OCI-M1 (cell line): ENCODE data around the gene BICDL1.

Experiments used
- DNase-seq: peaks from one replicate; lab custom pipeline; 2025; lab: John Stamatoyannopoulos, UW

The BICDL1 gene

DNA sequence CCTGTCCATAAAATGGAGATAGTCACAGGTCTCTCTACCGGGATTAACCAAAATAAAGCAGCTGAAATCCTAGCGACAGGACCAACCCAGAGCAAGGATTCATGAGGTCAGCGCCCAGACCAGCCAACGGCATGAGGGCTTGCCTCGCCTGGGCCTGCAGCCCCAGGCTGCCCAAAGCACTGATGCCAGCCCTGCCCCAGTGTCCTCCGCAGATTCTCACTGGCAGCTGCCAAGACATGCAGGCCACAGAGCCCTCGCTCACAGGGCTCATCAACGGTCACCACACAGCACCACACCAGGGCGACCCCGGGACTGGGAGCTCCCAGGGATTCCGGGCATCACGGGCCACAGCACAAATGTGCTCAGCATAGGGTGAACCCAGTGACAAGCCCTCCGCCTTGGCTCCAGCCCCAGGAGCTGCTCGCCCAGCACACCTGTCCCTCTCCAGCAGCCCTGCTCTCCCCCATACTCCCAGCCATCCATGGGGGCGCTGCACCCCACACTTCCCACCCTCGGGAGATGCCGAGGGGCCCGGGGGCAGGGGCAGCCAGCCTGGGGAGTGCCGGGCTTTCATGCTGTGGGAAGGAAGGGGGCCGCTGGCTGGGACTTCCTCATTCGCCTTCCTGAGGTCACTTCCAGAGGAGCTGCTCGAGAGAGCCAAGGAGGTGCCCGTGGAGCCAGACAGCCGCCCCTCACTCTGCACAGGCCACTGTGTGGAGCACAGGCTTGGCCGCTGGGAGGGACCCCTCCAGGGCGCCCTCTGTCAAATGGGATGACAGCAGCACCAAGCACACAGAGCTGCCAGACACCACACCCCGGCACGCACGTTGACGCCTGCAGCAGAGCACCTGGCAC lies 113.4 kb downstream of the BICDL1 start:
- DNase-seq, result no peak

DNA sequence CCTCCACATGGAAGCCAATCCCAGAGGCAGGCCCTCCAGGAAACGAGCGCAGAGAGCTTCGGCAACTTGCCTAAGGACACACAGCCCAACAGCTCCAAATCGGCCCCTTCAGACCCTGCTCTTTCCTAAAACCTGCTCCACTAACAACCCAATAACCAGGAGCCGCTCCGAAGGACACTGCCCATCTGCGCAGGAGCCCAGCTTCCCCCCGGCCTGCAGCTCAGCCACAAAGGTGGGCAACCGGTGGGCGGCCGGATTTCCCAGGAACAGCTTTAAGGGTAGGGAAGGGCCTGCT lies 114.0 kb downstream of the BICDL1 start:
- no peak for DNase-seq

DNA sequence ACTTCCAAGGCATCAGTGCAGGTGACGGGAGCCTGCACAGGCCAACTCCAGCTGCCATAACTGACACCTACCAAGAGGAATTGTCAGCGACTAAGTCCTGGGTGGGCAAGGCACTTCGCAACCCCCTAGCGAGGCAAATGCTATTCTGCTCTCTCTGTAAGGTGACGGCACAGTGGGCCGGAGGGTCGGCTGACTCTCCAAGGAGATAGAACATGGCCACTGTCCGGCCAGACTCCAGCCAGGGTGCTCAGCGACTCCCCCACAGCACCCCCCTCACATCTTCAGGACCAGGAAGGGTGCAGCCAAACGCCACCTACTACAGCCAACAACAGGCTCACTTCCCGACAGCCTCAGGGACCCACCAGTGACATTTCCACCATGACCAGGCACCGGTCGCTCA lies 114.3 kb downstream of the BICDL1 start:
- no peak for DNase-seq

GRCh38 chr12:120106151-120106550 lies 117.1 kb downstream of the BICDL1 start:
- DNase-seq, result no peak

DNA sequence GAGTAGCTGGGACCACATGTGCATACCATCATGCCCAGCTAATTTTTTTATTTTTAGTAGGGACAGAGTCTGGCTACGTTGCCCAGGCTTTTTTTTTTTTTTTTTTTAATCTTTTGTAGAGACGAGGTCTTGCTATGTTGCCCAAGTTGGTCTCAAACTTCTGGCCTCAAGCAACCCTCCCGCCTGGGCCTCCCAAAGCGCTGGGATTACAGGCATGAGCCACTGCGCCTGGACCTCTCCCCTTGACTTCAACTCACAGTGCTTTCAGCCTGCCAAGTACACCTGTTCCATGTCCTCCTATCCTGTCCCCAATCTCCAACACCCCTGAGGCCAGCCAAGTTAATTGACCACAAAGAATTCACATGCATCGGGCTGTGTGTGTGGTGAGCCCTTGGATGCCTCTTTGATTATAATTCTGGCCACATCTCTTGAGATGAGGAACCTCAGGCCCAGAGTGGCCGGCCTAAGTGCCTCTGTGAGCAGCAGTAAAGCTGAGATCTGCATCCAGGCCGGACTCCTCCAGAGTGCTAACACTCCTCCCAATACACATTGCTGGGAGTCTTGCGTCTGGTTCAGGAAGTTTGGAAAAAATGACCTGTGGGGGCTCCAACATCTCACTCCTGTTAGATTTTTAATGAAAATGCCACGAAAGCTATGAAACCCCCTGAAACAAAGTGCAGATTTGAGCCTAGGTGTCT lies 120.7 kb downstream of the BICDL1 start:
- no peak for DNase-seq

DNA sequence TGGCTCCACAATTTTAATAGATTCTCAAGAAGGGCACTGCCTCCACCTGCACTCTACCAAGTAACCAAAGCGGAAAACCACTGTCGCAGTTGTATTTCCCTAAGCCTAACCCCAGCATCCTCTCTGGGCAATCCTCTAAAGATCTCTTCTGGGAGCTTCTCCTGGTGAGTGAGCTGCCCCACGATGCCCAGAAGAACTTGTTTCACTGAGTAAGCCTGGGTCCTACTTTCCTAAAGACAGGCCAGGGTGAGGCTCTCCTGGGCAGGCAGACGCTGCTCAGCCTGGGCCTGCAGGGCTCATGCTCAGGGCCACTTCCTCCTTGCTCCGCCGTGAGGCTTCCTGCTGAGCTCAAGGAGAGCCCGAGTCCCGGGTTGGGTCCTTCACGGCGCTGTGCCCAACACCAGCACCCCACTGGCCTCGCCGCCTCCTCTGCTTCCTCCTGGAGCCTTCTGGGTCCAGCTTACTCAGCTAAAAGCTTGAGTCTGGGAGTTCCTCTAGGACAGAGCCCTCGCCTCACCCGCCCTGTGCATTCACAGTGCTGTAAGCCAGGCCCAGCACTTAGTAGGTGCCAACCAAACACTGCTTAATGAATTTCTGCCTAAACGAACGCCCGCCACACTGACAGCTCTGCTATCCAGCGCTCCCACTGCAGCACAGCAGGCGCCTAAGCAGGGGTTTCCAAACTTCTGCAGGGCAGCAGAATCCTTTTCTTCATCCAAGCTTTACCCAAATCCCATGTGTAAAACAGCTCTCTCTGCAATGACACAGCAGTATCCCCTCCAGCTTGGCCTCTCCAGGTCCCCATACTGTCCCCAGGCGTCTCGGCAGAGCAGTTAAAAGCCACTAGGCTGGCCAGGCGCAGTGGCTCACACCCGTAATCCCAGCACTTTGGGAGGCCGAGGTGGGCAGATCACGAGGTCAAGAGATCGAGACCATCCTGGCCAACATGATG lies 121.8 kb downstream of the BICDL1 start:
- DNase-seq, result no peak

GRCh38 chr12:120115066-120115465 lies 126.0 kb downstream of the BICDL1 start:
- no peak for DNase-seq

GRCh38 chr12:120115692-120116440 lies 126.8 kb downstream of the BICDL1 start:
- DNase-seq, result peak; percentile 73

- DNase-seq, result no peak
These were observed 127.4 kb downstream of the BICDL1 start, which contains the start of gene RAB35 for GRCh38 chr12:120116441-120116791. Gene RAB35 (minus strand): TSS chr12:120116753. CDS start chr12:120116650, 103 bp downstream.

DNA sequence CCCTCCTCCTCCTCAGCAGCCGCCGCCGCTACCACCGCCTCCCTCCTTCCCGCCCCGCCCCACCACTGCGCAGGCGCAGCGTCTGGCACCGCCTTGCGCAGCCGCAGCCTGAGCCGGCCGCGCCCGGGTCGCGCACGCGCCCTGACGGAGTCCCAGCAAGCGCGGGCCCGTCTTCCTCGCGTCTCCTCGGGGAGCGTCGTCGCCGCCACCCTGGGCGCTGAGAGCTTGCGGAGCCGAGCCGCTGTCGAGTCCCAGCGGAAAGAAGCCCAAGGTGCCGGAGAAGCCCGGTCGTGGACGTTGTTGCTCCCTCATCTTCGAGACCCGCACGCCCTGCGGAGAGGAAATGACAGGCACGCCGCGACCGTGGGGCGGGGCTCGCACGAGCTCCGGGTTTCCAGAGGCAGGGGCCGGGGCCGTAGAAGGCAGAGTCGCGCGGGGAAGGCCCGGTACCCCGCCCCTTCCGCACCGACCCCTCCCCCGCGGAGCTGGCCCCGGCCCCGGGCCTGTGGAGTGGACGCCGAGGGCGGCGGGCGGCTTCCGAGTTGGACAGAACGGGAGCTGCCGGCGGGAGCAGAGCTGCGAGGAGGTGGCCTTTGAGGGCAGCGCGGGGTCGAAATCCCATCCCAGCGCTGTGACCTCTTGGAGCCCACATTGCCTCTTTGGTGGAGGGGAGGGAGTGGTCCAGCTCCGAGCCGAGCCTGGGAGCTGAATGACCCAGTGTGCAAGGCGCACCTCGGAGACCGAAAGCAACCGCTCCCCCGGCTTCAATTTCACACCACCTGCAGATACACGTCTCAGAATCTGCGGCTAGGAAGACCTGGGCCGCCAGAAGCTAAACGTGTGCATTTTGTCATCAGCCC lies 128.0 kb downstream of the BICDL1 start:
- peak; percentile 96 for DNase-seq

DNA sequence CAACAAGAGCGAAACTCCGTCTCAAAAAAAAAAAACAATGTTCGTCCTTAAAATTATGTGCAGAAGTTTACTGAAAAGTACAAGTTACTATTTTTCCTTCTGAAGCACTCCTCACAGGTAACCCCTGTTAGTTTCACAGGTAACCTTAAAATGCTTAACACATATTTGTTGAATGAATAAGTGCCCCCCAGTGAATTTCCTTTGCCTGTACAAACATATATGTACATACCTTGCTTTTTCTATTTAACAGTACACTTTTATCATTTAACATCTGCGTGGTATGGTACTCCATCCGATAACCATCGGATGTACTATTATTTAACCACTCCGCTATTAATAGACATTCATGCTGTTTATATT lies 128.9 kb downstream of the BICDL1 start:
- DNase-seq, result no peak

DNA sequence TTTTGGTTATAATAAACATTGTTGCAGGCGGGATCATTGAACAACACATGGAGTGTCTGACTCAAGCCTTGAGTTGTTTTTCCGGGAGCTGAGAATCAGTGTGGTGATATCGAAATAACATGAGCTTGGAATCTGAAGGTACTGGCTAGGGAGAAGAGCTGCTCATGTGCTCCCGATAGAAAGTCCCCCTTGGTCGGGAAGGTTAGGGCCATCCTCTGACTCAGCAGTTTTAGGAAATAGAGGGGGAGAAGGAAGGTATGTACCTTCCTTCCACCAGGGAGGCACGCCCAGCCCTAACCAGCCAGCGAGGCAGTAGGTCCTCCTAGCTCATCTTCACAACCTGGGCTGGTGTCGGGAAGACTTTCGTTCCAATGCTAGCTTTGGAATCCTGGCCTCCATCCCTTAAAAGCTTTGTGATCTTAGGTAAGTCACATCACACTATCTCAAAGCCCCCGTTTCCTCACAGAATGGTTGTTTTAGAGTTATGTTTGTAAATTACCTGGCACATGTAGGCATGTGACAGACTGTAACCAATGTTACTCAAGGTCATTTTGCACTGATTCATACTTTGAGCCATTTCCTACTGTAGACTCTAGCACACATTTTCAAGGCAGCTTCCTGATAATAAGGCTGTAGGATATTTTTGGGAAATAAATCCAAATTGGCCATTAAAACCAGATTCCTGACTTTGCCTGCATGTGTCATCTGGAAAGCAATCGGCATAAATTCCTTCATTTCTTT lies 129.5 kb downstream of the BICDL1 start:
- DNase-seq, result no peak

- peak; percentile 43 for DNase-seq
These were observed 130.4 kb downstream of the BICDL1 start for GRCh38 chr12:120119271-120119973.

GRCh38 chr12:120121343-120121742 lies 132.3 kb downstream of the BICDL1 start:
- DNase-seq, result no peak

DNA sequence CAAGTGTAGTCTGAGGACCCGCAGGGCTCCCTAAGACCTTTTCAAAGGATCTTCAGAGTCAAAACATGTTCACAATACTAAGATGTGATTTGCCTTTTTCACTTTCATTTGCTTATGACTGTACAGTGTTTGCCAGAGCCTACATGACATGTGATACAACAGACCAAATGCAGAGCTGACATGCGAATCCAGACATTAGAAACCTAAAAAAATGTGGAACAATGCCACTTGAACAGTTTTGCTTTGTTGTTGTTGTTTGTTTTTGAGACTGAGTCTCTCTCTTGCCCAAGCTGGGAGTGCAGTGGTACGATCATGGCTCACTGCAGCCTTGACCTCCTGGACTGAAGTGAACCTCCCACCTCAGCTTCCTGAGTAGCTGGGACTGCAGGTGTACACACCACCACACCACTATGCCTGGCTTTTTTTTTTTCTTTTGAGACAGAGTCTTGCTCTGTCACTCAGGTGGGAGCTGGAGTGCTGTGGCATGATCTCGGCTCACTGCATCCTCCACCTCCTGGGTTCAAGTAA lies 132.8 kb downstream of the BICDL1 start:
- DNase-seq, result peak; percentile 20

DNA sequence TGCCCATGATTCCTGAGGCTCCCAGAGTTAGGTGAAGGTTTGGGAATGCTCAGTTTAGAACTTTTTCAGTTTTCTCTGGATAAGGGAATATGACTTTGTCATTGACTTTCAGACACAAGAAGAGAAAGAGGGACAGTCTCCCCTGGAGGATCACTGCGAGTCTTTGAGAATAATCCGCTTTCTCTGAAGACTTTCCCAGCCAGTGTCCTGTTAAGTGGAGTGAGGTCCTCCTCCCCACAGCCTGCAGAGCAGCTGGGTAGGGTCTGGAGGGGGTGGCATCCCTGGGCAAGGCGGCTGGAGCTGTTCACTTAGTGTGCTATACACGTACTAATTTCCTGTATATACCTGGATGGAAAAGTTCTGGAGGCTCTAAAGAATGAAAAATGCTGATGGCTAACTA lies 136.0 kb downstream of the BICDL1 start:
- no peak for DNase-seq

GRCh38 chr12:120125792-120126634 lies 137.0 kb downstream of the BICDL1 start:
- no peak for DNase-seq

DNA sequence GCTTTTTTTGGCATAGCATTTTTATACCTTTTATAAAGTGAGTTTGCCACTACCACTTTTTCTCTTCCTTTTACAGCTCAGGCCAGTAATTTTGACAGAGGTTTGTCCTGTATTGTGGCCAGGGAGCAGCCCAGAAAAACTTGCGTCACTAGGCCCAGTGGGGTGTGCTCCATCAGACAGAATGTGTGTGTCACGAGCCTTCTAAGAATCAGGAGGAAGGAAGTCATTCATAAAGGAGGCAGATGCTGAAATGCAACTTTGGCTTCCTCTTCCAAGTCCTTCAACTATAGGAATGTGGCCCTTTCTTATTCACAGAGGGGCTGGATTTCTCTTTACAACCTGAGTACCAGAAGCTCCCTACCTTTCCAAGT lies 137.6 kb downstream of the BICDL1 start:
- no peak for DNase-seq
